OCI-LY1 (cell line): ENCODE measurements around the gene AMBRA1.

Source experiments
- H2AFZ ChIP-seq: fragments of 200-600 bp; sonication (generic), shearing (Covaris generic); 2 replicates; pipeline ENCODE4 v1.6.0; 2014; ENCODE audit warnings: antibody characterized with exemption, mild to moderate bottlenecking, low read length
- H3F3A ChIP-seq: fragments of 200-600 bp; sonication (generic), shearing (Covaris generic); 2 replicates; pipeline ENCODE4 v1.6.0; 2014; ENCODE audit warnings: mild to moderate bottlenecking, antibody characterized with exemption, low read length, moderate library complexity; ENCODE audit not compliant: insufficient read depth
- H3K27ac ChIP-seq: fragments of 200-600 bp; sonication (generic); 2 replicates; pipeline ENCODE4 v1.5.1; 2014; ENCODE audit warnings: low read length, mixed run types, mild to moderate bottlenecking, low read depth; ENCODE audit not compliant: poor library complexity, severe bottlenecking
- H3K27me3 ChIP-seq: fragments of 200-600 bp; sonication (generic); 2 replicates; pipeline ENCODE4 v1.6.0; 2014; ENCODE audit warnings: antibody characterized with exemption, mild to moderate bottlenecking, low read length, moderate library complexity; ENCODE audit not compliant: insufficient read depth
- H3K36me3 ChIP-seq: fragments of 200-600 bp; sonication (generic); 2 replicates; pipeline ENCODE4 v1.6.1; 2014; ENCODE audit warnings: mild to moderate bottlenecking, antibody characterized with exemption, low read length, moderate library complexity, mixed read lengths; ENCODE audit not compliant: insufficient read depth
- H3K4me1 ChIP-seq: fragments of 200-600 bp; sonication (generic); 2 replicates; pipeline ENCODE4 v1.5.1; 2014; ENCODE audit warnings: mild to moderate bottlenecking, low read length, moderate library complexity; ENCODE audit not compliant: insufficient read depth, severe bottlenecking
- H3K4me2 ChIP-seq: fragments of 200-600 bp; sonication (generic), shearing (Covaris generic); 2 replicates; pipeline ENCODE4 v1.6.1; 2014; ENCODE audit warnings: low read length
- H3K4me3 ChIP-seq: fragments of 200-600 bp; sonication (generic); 2 replicates; pipeline ENCODE4 v1.5.1; 2014; ENCODE audit warnings: low read length, low read depth, mild to moderate bottlenecking, mixed read lengths; ENCODE audit not compliant: poor library complexity, severe bottlenecking
- H3K79me2 ChIP-seq: fragments of 200-600 bp; shearing (Covaris generic); 2 replicates; pipeline ENCODE4 v1.6.1; 2016; ENCODE audit warnings: mixed run types, low read length, mixed read lengths; ENCODE audit not compliant: insufficient read depth
- H3K9ac ChIP-seq: fragments of 200-600 bp; sonication (generic), shearing (Covaris generic); 2 replicates; pipeline ENCODE4 v1.6.1; 2014; ENCODE audit warnings: mild to moderate bottlenecking, low read length, mixed read lengths
- H3K9me2 ChIP-seq: fragments of 200-600 bp; sonication (generic), shearing (Covaris generic); 2 replicates; pipeline ENCODE4 v1.6.1; 2014; ENCODE audit warnings: low read depth, mild to moderate bottlenecking, low read length, mixed read lengths
- H3K9me3 ChIP-seq: fragments of 200-600 bp; shearing (Covaris generic); 2 replicates; pipeline ENCODE4 v1.6.1; 2014; ENCODE audit warnings: low read length, mixed read lengths
- H4K20me1 ChIP-seq: fragments of 200-600 bp; sonication (generic), shearing (Covaris generic); 2 replicates; pipeline ENCODE4 v1.6.0; 2016; ENCODE audit warnings: mild to moderate bottlenecking, low read length; ENCODE audit not compliant: insufficient read depth
- CTCF ChIP-seq: fragments of 200-600 bp; sonication (generic), shearing (Covaris generic); IDR thresholded peaks from 2 replicates; pipeline ENCODE4 v1.5.1; 2017; ENCODE audit warnings: mild to moderate bottlenecking, antibody characterized with exemption, low read length, moderate library complexity, mixed read lengths
- EZH2 ChIP-seq: fragments of 200-600 bp; sonication (generic), shearing (Covaris generic); IDR thresholded peaks from 2 replicates; pipeline ENCODE4 v1.8.0; 2017; ENCODE audit warnings: borderline replicate concordance, mixed run types, mild to moderate bottlenecking, antibody characterized with exemption, low read length, moderate library complexity, mixed read lengths

Gene AMBRA1

GRCh38 chr11:46456269-46457001, 137.4 kb downstream of the AMBRA1 start:
- no peak overlapping the region for H3K4me2 ChIP-seq
- H3K9me2 ChIP-seq: no peaks in the 10 kb centered on the region
- H3K79me2 ChIP-seq: no peaks in the 10 kb centered on the region
- H2AFZ ChIP-seq: no peak overlapping the region
- no peaks in the 10 kb centered on the region for H3K4me1 ChIP-seq
- no peaks in the 10 kb centered on the region for H3K36me3 ChIP-seq
- no peaks in the 10 kb centered on the region for H3K9me3 ChIP-seq
- no peaks in the 10 kb centered on the region for H3K27me3 ChIP-seq
- no peaks in the 10 kb centered on the region for H3F3A ChIP-seq
- TF ChIP-seq EZH2 (no peak), CTCF (no peak)
- H3K27ac ChIP-seq: no peak overlapping the region
- no peak overlapping the region for H3K9ac ChIP-seq
- no peaks in the 10 kb centered on the region for H4K20me1 ChIP-seq
- H3K4me3 ChIP-seq: no peak overlapping the region

GRCh38 chr11:46455834-46456233, 138.0 kb downstream of the AMBRA1 start:
- H3K4me1 ChIP-seq: no peaks in the 10 kb centered on the region
- no peak overlapping the region for H3K27ac ChIP-seq

GRCh38 chr11:46452918-46453517, 140.8 kb downstream of the AMBRA1 start:
- Histone ChIP-seq H3K9me2 (no peaks in the 10 kb centered on the region), H3K4me3 (no peak overlapping the region), H3K36me3 (no peaks in the 10 kb centered on the region), H4K20me1 (no peaks in the 10 kb centered on the region), H3K79me2 (0 out of 2 replicates have a peak, but pooled peaks cover 2% of the 10 kb centered on the region), H3F3A (no peaks in the 10 kb centered on the region), H2AFZ (no peak overlapping the region), H3K4me2 (no peak overlapping the region), H3K27me3 (no peaks in the 10 kb centered on the region), H3K27ac (no peak overlapping the region), H3K9ac (no peak overlapping the region), H3K4me1 (no peaks in the 10 kb centered on the region), H3K9me3 (no peaks in the 10 kb centered on the region)
- TF ChIP-seq CTCF (no peak), EZH2 (no peak)

More at GRCh38 chr11:46455834-46456233, 138.0 kb downstream of the AMBRA1 start:
- no peaks in the 10 kb centered on the region for H3F3A ChIP-seq
- H3K4me2 ChIP-seq: no peak overlapping the region
- H2AFZ ChIP-seq: no peak overlapping the region
- H3K36me3 ChIP-seq: no peaks in the 10 kb centered on the region
- no peak overlapping the region for H3K4me3 ChIP-seq
- H3K27me3 ChIP-seq: no peaks in the 10 kb centered on the region
- H3K9me2 ChIP-seq: no peaks in the 10 kb centered on the region
- H3K79me2 ChIP-seq: no peaks in the 10 kb centered on the region
- no peaks in the 10 kb centered on the region for H4K20me1 ChIP-seq
- H3K9ac ChIP-seq: no peak overlapping the region
- H3K9me3 ChIP-seq: no peaks in the 10 kb centered on the region
- no peak for TF ChIP-seq EZH2
- TF ChIP-seq CTCF: no peak
